HEK293T (cell line): ENCODE data around the gene DYDC1.

Experiments
- FOXA1 ChIP-seq: fragments of 450-650 bp; IDR thresholded peaks from 2 replicates; pipeline ENCODE4 v1.6.1; 2016; ENCODE audit warnings: mild to moderate bottlenecking
- FOXK2 ChIP-seq: fragments of 450-650 bp; IDR thresholded peaks from 2 replicates; pipeline ENCODE4 v1.6.1; 2016; ENCODE audit warnings: mild to moderate bottlenecking
- L3MBTL2 ChIP-seq: fragments of 450-650 bp; conservative IDR thresholded peaks from 2 replicates; pipeline ENCODE4 v1.6.1; 2016; ENCODE audit warnings: mild to moderate bottlenecking
- SP1 ChIP-seq: fragments of 450-650 bp; IDR thresholded peaks from 2 replicates; pipeline ENCODE4 v1.6.1; 2017

- no peak for TF ChIP-seq FOXK2
- no peak for TF ChIP-seq SP1
- TF ChIP-seq L3MBTL2, result no peak
- no peak for TF ChIP-seq FOXA1
These were observed 59.6 kb downstream of the DYDC1 start for GRCh38 chr10:80296942-80297341.
